ES-I3 (cell line): Measurements from ENCODE around the gene NLRC3.

Experiments
- H3K36me3 ChIP-seq: 2 replicates; pipeline ENCODE4 v1.6.1; 2013; ENCODE audit warnings: mild to moderate bottlenecking, low read length, control low read depth, moderate library complexity; ENCODE audit not compliant: insufficient read depth
- H3K4me1 ChIP-seq: 2 replicates; pipeline ENCODE4 v1.6.1; 2013; ENCODE audit warnings: mild to moderate bottlenecking, control low read depth, low read length; ENCODE audit not compliant: insufficient read depth
- H3K9ac ChIP-seq: 2 replicates; pipeline ENCODE4 v1.6.1; 2013; ENCODE audit warnings: low read depth, mild to moderate bottlenecking, low read length, moderate library complexity
- H3K9me3 ChIP-seq: 2 replicates; pipeline ENCODE4 v1.6.1; 2013; ENCODE audit warnings: mild to moderate bottlenecking, low read length, moderate library complexity; ENCODE audit not compliant: control insufficient read depth, insufficient read depth

NLRC3 gene

GRCh38 chr16:3607634-3608033 is 30.4 kb upstream of the NLRC3 start:
- Histone ChIP-seq H3K36me3 (peaks cover 3% of the 10 kb centered on the region; the same call in 1 of the 2 replicates), H3K9ac (no peak overlapping the region), H3K9me3 (no peaks in the 10 kb centered on the region), H3K4me1 (peaks cover 5% of the 10 kb centered on the region; the same call in 1 of the 2 replicates)

- H3K36me3 ChIP-seq = peaks cover 7% of the 10 kb centered on the region; the same call in 1 of the 2 replicates
- no peak overlapping the region for H3K9ac ChIP-seq
- 0 out of 2 replicates have a peak, but pooled peaks cover 5% of the 10 kb centered on the region for H3K4me1 ChIP-seq
- no peaks in the 10 kb centered on the region for H3K9me3 ChIP-seq
These were observed 30.0 kb upstream of the NLRC3 start for GRCh38 chr16:3607161-3607560.

- H3K4me1 ChIP-seq = 0 out of 2 replicates have a peak, but pooled peaks cover 5% of the 10 kb centered on the region
- peaks cover 14% of the 10 kb centered on the region for H3K36me3 ChIP-seq
- no peaks in the 10 kb centered on the region for H3K9me3 ChIP-seq
- no peak overlapping the region for H3K9ac ChIP-seq
These were observed 29.2 kb upstream of the NLRC3 start for GRCh38 chr16:3606441-3606840.

- peaks cover 23% of the 10 kb centered on the region for H3K36me3 ChIP-seq
These were observed 25.1 kb upstream of the NLRC3 start for GRCh38 chr16:3602320-3602653.

GRCh38 chr16:3601614-3602319 is 24.6 kb upstream of the NLRC3 start:
- Histone ChIP-seq H3K9me3 (peaks cover 8% of the 10 kb centered on the region), H3K36me3 (peaks cover 23% of the 10 kb centered on the region), H3K4me1 (no peaks in the 10 kb centered on the region), H3K9ac (no peak overlapping the region)

More at GRCh38 chr16:3602320-3602653, 25.1 kb upstream of the NLRC3 start:
- H3K9me3 ChIP-seq = peaks cover 8% of the 10 kb centered on the region
- no peaks in the 10 kb centered on the region for H3K4me1 ChIP-seq
- no peak overlapping the region for H3K9ac ChIP-seq

GRCh38 chr16:3599922-3600321 is 22.7 kb upstream of the NLRC3 start:
- Histone ChIP-seq H3K4me1 (no peaks in the 10 kb centered on the region), H3K36me3 (peaks cover 20% of the 10 kb centered on the region), H3K9me3 (peaks cover 8% of the 10 kb centered on the region), H3K9ac (no peak overlapping the region)

- H3K9me3 ChIP-seq = peaks cover 8% of the 10 kb centered on the region
- H3K4me1 ChIP-seq = no peaks in the 10 kb centered on the region
- no peak overlapping the region for H3K9ac ChIP-seq
- H3K36me3 ChIP-seq = peaks cover 20% of the 10 kb centered on the region
These were observed 21.9 kb upstream of the NLRC3 start for GRCh38 chr16:3599121-3599520.

- no peak overlapping the region for H3K9ac ChIP-seq
- no peaks in the 10 kb centered on the region for H3K4me1 ChIP-seq
- H3K36me3 ChIP-seq = peaks cover 20% of the 10 kb centered on the region
- peaks cover 8% of the 10 kb centered on the region for H3K9me3 ChIP-seq
These were observed 21.0 kb upstream of the NLRC3 start for GRCh38 chr16:3598236-3598635.

- peaks cover 8% of the 10 kb centered on the region for H3K9me3 ChIP-seq
- no peaks in the 10 kb centered on the region for H3K4me1 ChIP-seq
- peaks cover 20% of the 10 kb centered on the region for H3K36me3 ChIP-seq
- H3K9ac ChIP-seq = no peak overlapping the region
These were observed 20.5 kb upstream of the NLRC3 start for GRCh38 chr16:3597676-3598075.

- H3K9me3 ChIP-seq = peaks cover 8% of the 10 kb centered on the region
- H3K36me3 ChIP-seq = peaks cover 15% of the 10 kb centered on the region
- no peak overlapping the region for H3K9ac ChIP-seq
- no peaks in the 10 kb centered on the region for H3K4me1 ChIP-seq
These were observed 20.0 kb upstream of the NLRC3 start for GRCh38 chr16:3597226-3597625.

GRCh38 chr16:3596101-3596861 is 19.1 kb upstream of the NLRC3 start:
- no peaks in the 10 kb centered on the region for H3K4me1 ChIP-seq
- peaks cover 13% of the 10 kb centered on the region; the same call in 1 of the 2 replicates for H3K36me3 ChIP-seq
- no peak overlapping the region for H3K9ac ChIP-seq
- peaks cover 8% of the 10 kb centered on the region for H3K9me3 ChIP-seq

- no peak overlapping the region for H3K9ac ChIP-seq
- H3K4me1 ChIP-seq = no peaks in the 10 kb centered on the region
- peaks cover 9% of the 10 kb centered on the region; the same call in 1 of the 2 replicates for H3K36me3 ChIP-seq
- H3K9me3 ChIP-seq = peaks cover 8% of the 10 kb centered on the region
These were observed 18.4 kb upstream of the NLRC3 start for GRCh38 chr16:3595521-3596021.

GRCh38 chr16:3595110-3595486 is 17.9 kb upstream of the NLRC3 start:
- Histone ChIP-seq H3K36me3 (peaks cover 8% of the 10 kb centered on the region; the same call in 1 of the 2 replicates), H3K9ac (no peak overlapping the region), H3K4me1 (no peaks in the 10 kb centered on the region), H3K9me3 (peaks cover 3% of the 10 kb centered on the region; the same call in 1 of the 2 replicates)

- H3K9ac ChIP-seq = no peak overlapping the region
- H3K4me1 ChIP-seq = no peaks in the 10 kb centered on the region
- peaks cover 8% of the 10 kb centered on the region; the same call in 1 of the 2 replicates for H3K36me3 ChIP-seq
These were observed 17.3 kb upstream of the NLRC3 start for GRCh38 chr16:3594316-3595109.

More at GRCh38 chr16:3594316-3595109, 17.3 kb upstream of the NLRC3 start:
- no peaks in the 10 kb centered on the region; the same call in 1 of the 2 replicates for H3K9me3 ChIP-seq
